Stomach (tissue), 9 donors: ENCODE results near the gene CTSW. TPM values are rescaled to one million over a fixed set of nuclear protein-coding genes. Genes with fewer than 3 reads are reported as not detected.

Source experiments
- DNase-seq, 2 donors: peaks; one replicate each; pipeline versions ENCODE4 v3.0.0 to v3.0.0-alpha.2; 2013 to 2019
- H3K27ac ChIP-seq, 5 donors: fragments of 200-600 bp in 4 of 5; sonication (generic) in 4 of 5; one replicate each; pipeline ENCODE4 v1.5.1; 2013 to 2019; ENCODE audit warnings: mild to moderate bottlenecking in 1 of 5, moderate library complexity in 1 of 5
- H3K27me3 ChIP-seq, 3 donors: fragments of 200-600 bp; sonication (generic); one replicate each; pipeline ENCODE4 v1.5.1; 2017 to 2019; ENCODE audit warnings: mixed run types in 1 of 3
- H3K36me3 ChIP-seq, 4 donors: fragments of 200-600 bp; sonication (generic); 1 replicate in 3 of 4; 2 replicates in 1 of 4; pipeline ENCODE4 v1.5.1; 2016 to 2019
- H3K4me1 ChIP-seq, 4 donors: fragments of 200-600 bp; sonication (generic); one replicate each; pipeline ENCODE4 v1.5.1; 2016 to 2019
- H3K4me3 ChIP-seq, 4 donors: fragments of 200-600 bp; sonication (generic) in 3 of 4; one replicate each; pipeline ENCODE4 v1.5.1; 2016 to 2019; ENCODE audit warnings: mild to moderate bottlenecking in 1 of 4
- H3K9me3 ChIP-seq, 4 donors: fragments of 200-600 bp; sonication (generic); one replicate each; pipeline ENCODE4 v1.5.1; 2016 to 2019
- CTCF ChIP-seq, 7 experiments: fragments of 450-650 bp in 4 of 7; fragments of 200-600 bp in 3 of 7; sonication (generic) in 3 of 7; IDR thresholded peaks; one replicate each; pipeline ENCODE4 v1.5.1; 2016 to 2019; ENCODE audit warnings: antibody characterized with exemption in 7 of 7, control low read depth in 2 of 7, mild to moderate bottlenecking in 1 of 7
- EP300 ChIP-seq: sonication (generic); formaldehyde crosslinking; IDR thresholded peaks from one replicate; pipeline ENCODE4 v1.6.1; 2017; ENCODE audit warnings: antibody characterized with exemption
- POLR2A ChIP-seq, 4 donors: fragments of 450-650 bp; IDR thresholded peaks; one replicate each; pipeline ENCODE4 v1.6.1; 2016; ENCODE audit warnings: antibody characterized with exemption in 4 of 4, control low read depth in 2 of 4, mild to moderate bottlenecking in 1 of 4, moderate library complexity in 1 of 4
- POLR2AphosphoS5 ChIP-seq, 3 donors: sonication (generic); formaldehyde crosslinking; IDR thresholded peaks; one replicate each; pipeline ENCODE4 v1.6.1; 2016; ENCODE audit warnings: antibody characterized with exemption in 3 of 3
- WGBS, 5 donors: extraction: QIAGEN DNeasy Blood & Tissue Kit in 3 of 5; methylation state at CpG; one replicate each; pipeline versions ENCODE4 v1.1.5 to v1.1.7; 2013 to 2018; 5-methylcytosine and 5-hydroxymethylcytosine counted together
- intact Hi-C: fragments of 100-400 bp; cut with DNase I; formaldehyde crosslinking; loops from one replicate; pipeline ENCODE4 v1.15.1; 2023; ENCODE audit warnings: low total_unique reads
- polyA plus RNA-seq, 3 donors: library from polyadenylated mRNA; stranded (reverse); fragments of 200-250 nt; gene quantifications; one replicate each; pipeline ENCODE4 v1.2.3, GENCODE V29; 2013
- total RNA-seq, 5 donors: library from RNA; depleted of rRNA; stranded (reverse); fragments of >200 nt; gene quantifications; one replicate each; pipeline versions ENCODE4 v1.1.0 to v1.2.3, GENCODE V29; 2014 to 2016
- donor health status: healthy with polysubstance abuse.
- donor health status: Bipolar disorder and iron deficiency.
- donor health status: healthy.

The CTSW gene
- total and polyA plus RNA-seq, 8 donors, result 0.43 to 2.7 (median 1.3) TPM; not detected in 2

GRCh38 chr11:65900899-65901180, 21.2 kb downstream of the CTSW start:
- peak overlapping the region; percentile 57 to 66 (median 62) for H3K4me3 ChIP-seq
- H3K27ac ChIP-seq, result peak overlapping the region; percentile 40 to 86 (median 83)
- intact Hi-C loops, result no loop called here
- H3K4me1 ChIP-seq, result peaks cover 11 to 46% (median 19%) of the 10 kb centered on the region in 4 donors
- H3K9me3 ChIP-seq, result no peaks in the 10 kb centered on the region
- H3K36me3 ChIP-seq, result peaks cover 0 to 7% (median 0%) of the 10 kb centered on the region in 4 donors
- 62 to 71% (median 66%) methylated on average over 11 of the region's 11 CpGs for WGBS, 5 donors
- TF ChIP-seq CTCF (IDR thresholded peaks at IDR 0.05) (no peak), POLR2A (IDR thresholded peaks at IDR 0.05) (no peak), POLR2AphosphoS5 (IDR thresholded peaks at IDR 0.05) (no peak), EP300 (no peak)
- DNase-seq, result no peak
- H3K27me3 ChIP-seq, result peaks cover 0 to 11% (median 10%) of the 10 kb centered on the region in 3 donors

GRCh38 chr11:65903068-65903481, 23.4 kb downstream of the CTSW start:
- H3K36me3 ChIP-seq, result no peaks in the 10 kb centered on the region
- intact Hi-C loops, result no loop called here
- H3K9me3 ChIP-seq, result no peaks in the 10 kb centered on the region
- no peak overlapping the region for H3K4me3 ChIP-seq
- TF ChIP-seq POLR2A (IDR thresholded peaks at IDR 0.05), result no peak
- no peak for TF ChIP-seq EP300
- no peak for TF ChIP-seq POLR2AphosphoS5 (IDR thresholded peaks at IDR 0.05)
- TF ChIP-seq CTCF (IDR thresholded peaks at IDR 0.05), result no peak
- peaks cover 11 to 34% (median 19%) of the 10 kb centered on the region in 4 donors for H3K4me1 ChIP-seq
- WGBS, 5 donors, result 0 to 31% (median 22%) methylated on average over 1 to 5 of the region's 5 CpGs
- no peak for DNase-seq
- peaks cover 0 to 11% (median 10%) of the 10 kb centered on the region in 3 donors for H3K27me3 ChIP-seq
- H3K27ac ChIP-seq, result no peak overlapping the region

- no peak for DNase-seq
- 62 to 73% (median 66%) methylated on average over 8 of the region's 8 CpGs for WGBS, 5 donors
- peaks cover 11 to 28% (median 17%) of the 10 kb centered on the region in 4 donors for H3K4me1 ChIP-seq
- peaks cover 0 to 11% (median 10%) of the 10 kb centered on the region in 3 donors for H3K27me3 ChIP-seq
- TF ChIP-seq POLR2AphosphoS5 (IDR thresholded peaks at IDR 0.05) (no peak), CTCF (IDR thresholded peaks at IDR 0.05) (no peak), POLR2A (IDR thresholded peaks at IDR 0.05) (no peak), EP300 (no peak)
- H3K9me3 ChIP-seq, result no peaks in the 10 kb centered on the region
- no peak overlapping the region for H3K4me3 ChIP-seq
- no peaks in the 10 kb centered on the region for H3K36me3 ChIP-seq
- no peak overlapping the region for H3K27ac ChIP-seq
- intact Hi-C loops, result no loop called here
Observed at GRCh38 chr11:65903715-65904114, 24.1 kb downstream of the CTSW start.

- 76 to 84% (median 81%) methylated on average over 5 of the region's 5 CpGs for WGBS, 5 donors
- H3K4me1 ChIP-seq, result peaks cover 5 to 12% (median 6%) of the 10 kb centered on the region in 4 donors
- no peak overlapping the region for H3K4me3 ChIP-seq
- TF ChIP-seq POLR2AphosphoS5 (IDR thresholded peaks at IDR 0.05), result no peak
- no peak for TF ChIP-seq CTCF (IDR thresholded peaks at IDR 0.05)
- no peak for TF ChIP-seq EP300
- no peak for TF ChIP-seq POLR2A (IDR thresholded peaks at IDR 0.05)
- H3K27ac ChIP-seq, result no peak overlapping the region
- H3K27me3 ChIP-seq, result no peaks in the 10 kb centered on the region
- DNase-seq, result no peak
- intact Hi-C loops, result no loop called here
- H3K36me3 ChIP-seq, result no peaks in the 10 kb centered on the region
- no peaks in the 10 kb centered on the region for H3K9me3 ChIP-seq
Observed at GRCh38 chr11:65906602-65907001, 27.0 kb downstream of the CTSW start.
